ENCODE results near the gene VSIG10. TPM values are rescaled to one million over a fixed set of nuclear protein-coding genes. Genes with fewer than 3 reads are reported as not detected.

Gene VSIG10
- total and polyA plus RNA-seq, 2 of the 13 experiments (the other 11 are each of a cell fraction or from before 2014, with no cell fraction given): 25.6 to 42.5 TPM

DNA sequence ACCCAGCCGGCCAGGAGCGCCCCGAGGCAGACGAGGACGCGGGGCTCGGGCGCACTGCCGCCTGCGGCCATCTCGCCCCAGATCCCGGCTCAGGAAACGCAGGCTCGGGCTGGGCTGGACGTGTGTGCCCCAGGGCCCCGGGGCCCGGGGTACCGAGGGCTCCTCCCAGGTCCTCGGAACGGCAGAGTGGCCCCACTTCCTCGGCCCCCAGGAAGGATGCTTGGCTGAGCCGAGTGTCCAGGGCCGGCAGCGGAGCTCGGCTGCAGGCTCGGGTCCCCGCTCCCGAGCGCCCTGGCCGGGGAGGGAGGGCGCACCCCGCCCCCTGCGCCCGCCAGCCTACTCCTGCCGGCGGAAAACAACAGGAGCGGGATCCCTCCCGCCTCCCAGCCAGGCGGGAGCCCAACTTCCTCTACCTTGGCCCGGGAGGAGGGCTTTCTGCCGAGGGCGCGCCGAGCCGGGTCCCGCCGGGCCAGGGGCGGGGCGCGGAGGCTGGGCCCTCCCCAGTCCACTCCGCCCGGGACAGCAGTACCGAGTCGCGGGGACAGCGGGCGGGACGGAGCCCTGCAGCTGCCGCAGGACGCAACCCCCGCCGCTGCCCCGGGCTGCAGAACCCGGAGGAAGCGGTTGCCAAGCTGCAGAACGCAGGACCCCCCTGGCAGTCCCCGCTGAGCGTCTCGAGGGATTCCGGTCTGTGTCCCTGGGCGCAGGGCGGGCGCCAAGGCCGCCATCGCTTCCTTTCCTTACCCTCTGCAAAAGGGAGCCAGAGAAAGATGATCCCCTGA is at the start of gene VSIG10 (continued):
- TF ChIP-seq, protein P1, sequence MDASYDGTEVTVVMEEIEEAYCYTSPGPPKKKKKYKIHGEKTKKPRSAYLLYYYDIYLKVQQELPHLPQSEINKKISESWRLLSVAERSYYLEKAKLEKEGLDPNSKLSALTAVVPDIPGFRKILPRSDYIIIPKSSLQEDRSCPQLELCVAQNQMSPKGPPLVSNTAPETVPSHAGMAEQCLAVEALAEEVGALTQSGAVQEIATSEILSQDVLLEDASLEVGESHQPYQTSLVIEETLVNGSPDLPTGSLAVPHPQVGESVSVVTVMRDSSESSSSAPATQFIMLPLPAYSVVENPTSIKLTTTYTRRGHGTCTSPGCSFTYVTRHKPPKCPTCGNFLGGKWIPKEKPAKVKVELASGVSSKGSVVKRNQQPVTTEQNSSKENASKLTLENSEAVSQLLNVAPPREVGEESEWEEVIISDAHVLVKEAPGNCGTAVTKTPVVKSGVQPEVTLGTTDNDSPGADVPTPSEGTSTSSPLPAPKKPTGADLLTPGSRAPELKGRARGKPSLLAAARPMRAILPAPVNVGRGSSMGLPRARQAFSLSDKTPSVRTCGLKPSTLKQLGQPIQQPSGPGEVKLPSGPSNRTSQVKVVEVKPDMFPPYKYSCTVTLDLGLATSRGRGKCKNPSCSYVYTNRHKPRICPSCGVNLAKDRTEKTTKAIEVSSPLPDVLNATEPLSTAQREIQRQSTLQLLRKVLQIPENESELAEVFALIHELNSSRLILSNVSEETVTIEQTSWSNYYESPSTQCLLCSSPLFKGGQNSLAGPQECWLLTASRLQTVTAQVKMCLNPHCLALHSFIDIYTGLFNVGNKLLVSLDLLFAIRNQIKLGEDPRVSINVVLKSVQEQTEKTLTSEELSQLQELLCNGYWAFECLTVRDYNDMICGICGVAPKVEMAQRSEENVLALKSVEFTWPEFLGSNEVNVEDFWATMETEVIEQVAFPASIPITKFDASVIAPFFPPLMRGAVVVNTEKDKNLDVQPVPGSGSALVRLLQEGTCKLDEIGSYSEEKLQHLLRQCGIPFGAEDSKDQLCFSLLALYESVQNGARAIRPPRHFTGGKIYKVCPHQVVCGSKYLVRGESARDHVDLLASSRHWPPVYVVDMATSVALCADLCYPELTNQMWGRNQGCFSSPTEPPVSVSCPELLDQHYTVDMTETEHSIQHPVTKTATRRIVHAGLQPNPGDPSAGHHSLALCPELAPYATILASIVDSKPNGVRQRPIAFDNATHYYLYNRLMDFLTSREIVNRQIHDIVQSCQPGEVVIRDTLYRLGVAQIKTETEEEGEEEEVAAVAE (CRISPR knock-in tag; IDR thresholded peaks at IDR 0.05; ENCODE audit: borderline replicate concordance): no peak
- no peak for TF ChIP-seq CEBPG (CRISPR knock-in tag; IDR thresholded peaks at IDR 0.05)
- TF ChIP-seq ZNF180 (CRISPR knock-in tag; IDR thresholded peaks at IDR 0.05; ENCODE audit: borderline replicate concordance, low read depth): no peak
- TF ChIP-seq SRF (IDR thresholded peaks at IDR 0.05; ENCODE audit: low read depth, low read length): no peak
- TF ChIP-seq TEAD2 (CRISPR knock-in tag; IDR thresholded peaks at IDR 0.05): no peak
- TF ChIP-seq, protein P2, sequence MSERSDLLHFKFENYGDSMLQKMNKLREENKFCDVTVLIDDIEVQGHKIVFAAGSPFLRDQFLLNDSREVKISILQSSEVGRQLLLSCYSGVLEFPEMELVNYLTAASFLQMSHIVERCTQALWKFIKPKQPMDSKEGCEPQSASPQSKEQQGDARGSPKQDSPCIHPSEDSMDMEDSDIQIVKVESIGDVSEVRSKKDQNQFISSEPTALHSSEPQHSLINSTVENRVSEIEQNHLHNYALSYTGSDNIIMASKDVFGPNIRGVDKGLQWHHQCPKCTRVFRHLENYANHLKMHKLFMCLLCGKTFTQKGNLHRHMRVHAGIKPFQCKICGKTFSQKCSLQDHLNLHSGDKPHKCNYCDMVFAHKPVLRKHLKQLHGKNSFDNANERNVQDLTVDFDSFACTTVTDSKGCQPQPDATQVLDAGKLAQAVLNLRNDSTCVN (CRISPR knock-in tag; IDR thresholded peaks at IDR 0.05; ENCODE audit: borderline replicate concordance): no peak
- no peak for TF ChIP-seq ATF7 (IDR thresholded peaks at IDR 0.05)
- no peak for TF ChIP-seq ATF7 (CRISPR knock-in tag; IDR thresholded peaks at IDR 0.05)
- TF ChIP-seq, protein P3, sequence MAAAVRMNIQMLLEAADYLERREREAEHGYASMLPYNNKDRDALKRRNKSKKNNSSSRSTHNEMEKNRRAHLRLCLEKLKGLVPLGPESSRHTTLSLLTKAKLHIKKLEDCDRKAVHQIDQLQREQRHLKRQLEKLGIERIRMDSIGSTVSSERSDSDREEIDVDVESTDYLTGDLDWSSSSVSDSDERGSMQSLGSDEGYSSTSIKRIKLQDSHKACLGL (CRISPR knock-in tag; IDR thresholded peaks at IDR 0.05): peak; percentile 57
- TF ChIP-seq ZBTB42 (CRISPR knock-in tag; IDR thresholded peaks at IDR 0.05): no peak
- TF ChIP-seq ZNF792 (CRISPR knock-in tag; IDR thresholded peaks at IDR 0.05): 0 out of 2 replicates have a peak, but pooled peaks have one; percentile 23
- TF ChIP-seq, protein P4, sequence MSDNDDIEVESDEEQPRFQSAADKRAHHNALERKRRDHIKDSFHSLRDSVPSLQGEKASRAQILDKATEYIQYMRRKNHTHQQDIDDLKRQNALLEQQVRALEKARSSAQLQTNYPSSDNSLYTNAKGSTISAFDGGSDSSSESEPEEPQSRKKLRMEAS (IDR thresholded peaks at IDR 0.05): no peak; the same call in 1 of the 2 replicates
- TF ChIP-seq, protein P5, sequence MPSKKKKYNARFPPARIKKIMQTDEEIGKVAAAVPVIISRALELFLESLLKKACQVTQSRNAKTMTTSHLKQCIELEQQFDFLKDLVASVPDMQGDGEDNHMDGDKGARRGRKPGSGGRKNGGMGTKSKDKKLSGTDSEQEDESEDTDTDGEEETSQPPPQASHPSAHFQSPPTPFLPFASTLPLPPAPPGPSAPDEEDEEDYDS (CRISPR knock-in tag; IDR thresholded peaks at IDR 0.05): peak; percentile 55; the same call in 1 of the 2 replicates
- TF ChIP-seq, protein P6, sequence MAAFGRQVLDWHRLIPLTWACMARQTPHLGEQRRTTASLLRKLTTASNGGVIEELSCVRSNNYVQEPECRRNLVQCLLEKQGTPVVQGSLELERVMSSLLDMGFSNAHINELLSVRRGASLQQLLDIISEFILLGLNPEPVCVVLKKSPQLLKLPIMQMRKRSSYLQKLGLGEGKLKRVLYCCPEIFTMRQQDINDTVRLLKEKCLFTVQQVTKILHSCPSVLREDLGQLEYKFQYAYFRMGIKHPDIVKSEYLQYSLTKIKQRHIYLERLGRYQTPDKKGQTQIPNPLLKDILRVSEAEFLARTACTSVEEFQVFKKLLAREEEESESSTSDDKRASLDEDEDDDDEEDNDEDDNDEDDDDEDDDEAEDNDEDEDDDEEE (CRISPR knock-in tag; IDR thresholded peaks at IDR 0.05): no peak
- no peak for TF ChIP-seq NCOA5 (CRISPR knock-in tag; IDR thresholded peaks at IDR 0.05)
- TF ChIP-seq BHLHE40 (IDR thresholded peaks at IDR 0.05; ENCODE audit: low read length): no peak
- TF ChIP-seq, protein P7, sequence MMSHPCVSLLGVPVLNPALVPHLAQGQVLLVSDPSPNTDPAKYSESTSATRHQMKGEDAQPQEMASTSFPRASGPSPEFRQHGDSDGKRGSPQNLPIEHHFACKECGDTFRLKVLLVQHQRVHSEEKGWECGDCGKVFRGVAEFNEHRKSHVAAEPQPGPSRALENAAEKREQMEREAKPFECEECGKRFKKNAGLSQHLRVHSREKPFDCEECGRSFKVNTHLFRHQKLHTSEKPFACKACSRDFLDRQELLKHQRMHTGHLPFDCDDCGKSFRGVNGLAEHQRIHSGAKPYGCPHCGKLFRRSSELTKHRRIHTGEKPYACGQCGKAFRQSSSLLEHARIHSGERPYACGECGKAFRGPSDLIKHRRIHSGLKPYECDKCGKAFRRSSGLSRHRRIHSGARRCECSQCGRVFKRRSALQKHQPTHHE (CRISPR knock-in tag; IDR thresholded peaks at IDR 0.05; ENCODE audit: borderline replicate concordance): peak; percentile 44; the same call in 1 of the 2 replicates
- peak; percentile 54; the same call in 1 of the 2 replicates for TF ChIP-seq ZC3H13 (CRISPR knock-in tag; IDR thresholded peaks at IDR 0.05)
- TF ChIP-seq ZNF331 (CRISPR knock-in tag; IDR thresholded peaks at IDR 0.05): peak; percentile 44; the same call in 1 of the 2 replicates
- TF ChIP-seq RBM22 (optimal IDR thresholded peaks at IDR 0.05; ENCODE audit: low read length): no peak
